ENCODE results near the gene ADGRG6.

Gene ADGRG6

GRCh38 chr6:142353690-142354089, 51.9 kb downstream of the ADGRG6 start:
- DNase-seq (ENCODE audit: extremely low spot score): no peak
- TF ChIP-seq, protein P1, sequence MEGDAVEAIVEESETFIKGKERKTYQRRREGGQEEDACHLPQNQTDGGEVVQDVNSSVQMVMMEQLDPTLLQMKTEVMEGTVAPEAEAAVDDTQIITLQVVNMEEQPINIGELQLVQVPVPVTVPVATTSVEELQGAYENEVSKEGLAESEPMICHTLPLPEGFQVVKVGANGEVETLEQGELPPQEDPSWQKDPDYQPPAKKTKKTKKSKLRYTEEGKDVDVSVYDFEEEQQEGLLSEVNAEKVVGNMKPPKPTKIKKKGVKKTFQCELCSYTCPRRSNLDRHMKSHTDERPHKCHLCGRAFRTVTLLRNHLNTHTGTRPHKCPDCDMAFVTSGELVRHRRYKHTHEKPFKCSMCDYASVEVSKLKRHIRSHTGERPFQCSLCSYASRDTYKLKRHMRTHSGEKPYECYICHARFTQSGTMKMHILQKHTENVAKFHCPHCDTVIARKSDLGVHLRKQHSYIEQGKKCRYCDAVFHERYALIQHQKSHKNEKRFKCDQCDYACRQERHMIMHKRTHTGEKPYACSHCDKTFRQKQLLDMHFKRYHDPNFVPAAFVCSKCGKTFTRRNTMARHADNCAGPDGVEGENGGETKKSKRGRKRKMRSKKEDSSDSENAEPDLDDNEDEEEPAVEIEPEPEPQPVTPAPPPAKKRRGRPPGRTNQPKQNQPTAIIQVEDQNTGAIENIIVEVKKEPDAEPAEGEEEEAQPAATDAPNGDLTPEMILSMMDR (IDR thresholded peaks at IDR 0.05; ENCODE audit: control extremely low read depth, extremely low read depth, low read depth, missing control alignments): no peak
- ChIA-PET CTCF (no interaction called here), POLR2A (no interaction called here)

- CTCF ChIA-PET: interaction anchor here (1.5 kb wide), 2 partner anchors 10 to 26 kb away, joined by 3 read pairs; no protein-coding TSS in a partner anchor
- TF ChIP-seq, protein P1 (IDR thresholded peaks at IDR 0.05; ENCODE audit: control extremely low read depth, extremely low read depth, low read depth, missing control alignments): no peak
- no peak for DNase-seq (ENCODE audit: extremely low spot score)
- POLR2A ChIA-PET: no interaction called here
Measured at GRCh38 chr6:142354650-142355049, 52.8 kb downstream of the ADGRG6 start.

- DNase-seq (ENCODE audit: extremely low spot score): no peak
- TF ChIP-seq, protein P1 (IDR thresholded peaks at IDR 0.05; ENCODE audit: control extremely low read depth, extremely low read depth, low read depth, missing control alignments): no peak
- POLR2A ChIA-PET: no interaction called here
- CTCF ChIA-PET: interaction anchor here (0.7 to 2.0 kb wide), 8 partner anchors 11 to 31 kb away, joined by 3 to 9 read pairs (median 4); no protein-coding TSS in a partner anchor
Measured at GRCh38 chr6:142355520-142356174, 53.8 kb downstream of the ADGRG6 start.

GRCh38 chr6:142356201-142356883, 54.5 kb downstream of the ADGRG6 start:
- no peak for DNase-seq (ENCODE audit: extremely low spot score)
- TF ChIP-seq, protein P1 (IDR thresholded peaks at IDR 0.05; ENCODE audit: control extremely low read depth, extremely low read depth, low read depth, missing control alignments): no peak
- POLR2A ChIA-PET: no interaction called here
- CTCF ChIA-PET: interaction anchor here (0.7 to 2.0 kb wide), 11 partner anchors 12 to 244 kb away, joined by 3 to 9 read pairs (median 4); no protein-coding TSS in a partner anchor

DNA sequence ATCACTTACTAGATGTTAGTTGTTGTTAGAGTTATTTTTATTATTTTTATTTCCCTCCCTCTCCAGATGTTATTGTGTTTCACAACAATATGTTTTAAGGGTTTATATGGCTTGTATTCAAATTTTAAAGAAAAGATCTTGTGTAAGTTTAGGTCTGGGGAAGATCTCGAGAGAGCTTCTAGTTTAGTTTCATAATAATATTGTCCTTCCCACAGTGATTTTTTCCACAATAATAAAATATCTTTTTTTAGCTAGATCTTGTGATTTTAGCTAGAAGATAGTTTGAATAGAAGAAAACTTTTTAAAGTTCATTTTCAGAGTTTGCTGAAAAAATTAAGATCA, 55.0 kb downstream of the ADGRG6 start:
- ChIA-PET POLR2A (no interaction called here), CTCF (interaction anchor here (0.7 to 2.0 kb wide), 9 partner anchors 11 to 244 kb away, joined by 3 to 9 read pairs (median 3); no protein-coding TSS in a partner anchor)
- TF ChIP-seq, protein P1 (IDR thresholded peaks at IDR 0.05; ENCODE audit: control extremely low read depth, extremely low read depth, low read depth, missing control alignments): no peak
- no peak for DNase-seq (ENCODE audit: extremely low spot score)

DNA sequence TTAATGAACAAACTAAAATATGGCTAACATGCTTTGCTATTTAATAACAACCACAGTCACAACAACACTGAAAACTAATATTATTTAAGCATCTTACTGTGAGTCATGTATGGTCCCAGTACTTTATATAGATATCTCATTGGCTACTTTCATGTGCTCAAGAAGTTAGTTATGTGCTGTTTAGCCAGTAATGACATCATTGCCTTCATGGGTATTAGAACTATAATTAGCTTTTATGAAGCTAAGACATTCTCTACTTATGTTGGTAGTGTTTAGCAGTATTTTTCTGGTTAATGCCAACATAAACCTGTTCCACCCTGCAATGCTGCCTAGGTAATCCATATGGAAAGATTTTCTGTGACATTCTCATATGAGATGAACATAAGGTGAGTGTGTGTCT, 56.1 kb downstream of the ADGRG6 start:
- ChIA-PET CTCF (interaction anchor here (1.1 to 2.0 kb wide), 2 partner anchors 10 to 17 kb away, joined by 3 to 6 read pairs; no protein-coding TSS in a partner anchor), POLR2A (no interaction called here)

More for the DNA sequence above, 56.1 kb downstream of the ADGRG6 start:
- no peak for DNase-seq (ENCODE audit: extremely low spot score)
- TF ChIP-seq, protein P1 (IDR thresholded peaks at IDR 0.05; ENCODE audit: control extremely low read depth, extremely low read depth, low read depth, missing control alignments): no peak

Data from GM10248 (cell line).